ENCODE data around the gene ARID2.

GRCh38 chr12:45768194-45768593 is 38.7 kb downstream of the ARID2 start:
- TF ChIP-seq POLR2AphosphoS5 (IDR thresholded peaks at IDR 0.05): no peak
- no peak for TF ChIP-seq EP300 (IDR thresholded peaks at IDR 0.05; ENCODE audit: low read depth)
- TF ChIP-seq, protein P1, sequence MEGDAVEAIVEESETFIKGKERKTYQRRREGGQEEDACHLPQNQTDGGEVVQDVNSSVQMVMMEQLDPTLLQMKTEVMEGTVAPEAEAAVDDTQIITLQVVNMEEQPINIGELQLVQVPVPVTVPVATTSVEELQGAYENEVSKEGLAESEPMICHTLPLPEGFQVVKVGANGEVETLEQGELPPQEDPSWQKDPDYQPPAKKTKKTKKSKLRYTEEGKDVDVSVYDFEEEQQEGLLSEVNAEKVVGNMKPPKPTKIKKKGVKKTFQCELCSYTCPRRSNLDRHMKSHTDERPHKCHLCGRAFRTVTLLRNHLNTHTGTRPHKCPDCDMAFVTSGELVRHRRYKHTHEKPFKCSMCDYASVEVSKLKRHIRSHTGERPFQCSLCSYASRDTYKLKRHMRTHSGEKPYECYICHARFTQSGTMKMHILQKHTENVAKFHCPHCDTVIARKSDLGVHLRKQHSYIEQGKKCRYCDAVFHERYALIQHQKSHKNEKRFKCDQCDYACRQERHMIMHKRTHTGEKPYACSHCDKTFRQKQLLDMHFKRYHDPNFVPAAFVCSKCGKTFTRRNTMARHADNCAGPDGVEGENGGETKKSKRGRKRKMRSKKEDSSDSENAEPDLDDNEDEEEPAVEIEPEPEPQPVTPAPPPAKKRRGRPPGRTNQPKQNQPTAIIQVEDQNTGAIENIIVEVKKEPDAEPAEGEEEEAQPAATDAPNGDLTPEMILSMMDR (IDR thresholded peaks at IDR 0.05): no peak
- TF ChIP-seq POLR2A (IDR thresholded peaks at IDR 0.05): no peak

Data from transverse colon (tissue), 4 donors.